Fibroblast of gingiva (primary cell): ENCODE results near the gene PLA2G2D.

ENCODE experiments used
- DNase-seq: peaks from one replicate; pipeline ENCODE4 v3.0.0-alpha.2; 2011; ENCODE audit warnings: low read depth

Gene PLA2G2D

GRCh38 chr1:20086800-20087199, 32.5 kb downstream of the PLA2G2D start:
- DNase-seq, result no peak

GRCh38 chr1:20083178-20083944, 36.0 kb downstream of the PLA2G2D start:
- no peak for DNase-seq

- no peak for DNase-seq
Measured at GRCh38 chr1:20082772-20083171, 36.6 kb downstream of the PLA2G2D start.

GRCh38 chr1:20081353-20081810, 38.0 kb downstream of the PLA2G2D start:
- no peak for DNase-seq

GRCh38 chr1:20080441-20081352, 38.6 kb downstream of the PLA2G2D start:
- DNase-seq, result no peak

GRCh38 chr1:20079661-20080305, 39.6 kb downstream of the PLA2G2D start:
- no peak for DNase-seq

- no peak for DNase-seq
Measured at GRCh38 chr1:20078711-20079110, 40.6 kb downstream of the PLA2G2D start.

GRCh38 chr1:20078171-20078651, 41.1 kb downstream of the PLA2G2D start:
- DNase-seq, result no peak

GRCh38 chr1:20076710-20077461, 42.5 kb downstream of the PLA2G2D start:
- DNase-seq, result no peak

GRCh38 chr1:20076223-20076622, 43.1 kb downstream of the PLA2G2D start:
- no peak for DNase-seq

GRCh38 chr1:20075345-20075744, 44.0 kb downstream of the PLA2G2D start:
- DNase-seq, result no peak

GRCh38 chr1:20074725-20075171, 44.6 kb downstream of the PLA2G2D start:
- DNase-seq, result no peak

GRCh38 chr1:20074055-20074724, 45.1 kb downstream of the PLA2G2D start:
- no peak for DNase-seq

GRCh38 chr1:20073256-20073655, 46.1 kb downstream of the PLA2G2D start:
- no peak for DNase-seq

- no peak for DNase-seq
Measured at GRCh38 chr1:20072771-20073170, 46.6 kb downstream of the PLA2G2D start.

- DNase-seq, result no peak
Measured at GRCh38 chr1:20071416-20071815, 47.9 kb downstream of the PLA2G2D start.

GRCh38 chr1:20070357-20070756, 49.0 kb downstream of the PLA2G2D start:
- DNase-seq, result no peak

GRCh38 chr1:20069874-20070273, 49.5 kb downstream of the PLA2G2D start, which contains the start of gene PLA2G5:
Gene PLA2G5 (plus strand): TSS chr1:20070194. CDS start chr1:20084831, 14,637 bp downstream.
- DNase-seq, result no peak

- DNase-seq, result no peak
Measured at GRCh38 chr1:20068722-20069121, 50.6 kb downstream of the PLA2G2D start.

- DNase-seq, result peak; percentile 11
Measured at GRCh38 chr1:20063861-20064292, 55.5 kb downstream of the PLA2G2D start.
